ENCODE measurements around the gene SLC25A15. TPM values are rescaled to one million over a fixed set of nuclear protein-coding genes. Genes with fewer than 3 reads are reported as not detected.
"Not testable (repeated sequence)": the region's sequence is repeated elsewhere in the genome, so short reads cannot be mapped to it uniquely, and the experiment has no call there.

SLC25A15 gene
- total and polyA plus RNA-seq, 5 experiments from 2014 or later: 5.3 to 13.1 (median 11.4) TPM

DNA sequence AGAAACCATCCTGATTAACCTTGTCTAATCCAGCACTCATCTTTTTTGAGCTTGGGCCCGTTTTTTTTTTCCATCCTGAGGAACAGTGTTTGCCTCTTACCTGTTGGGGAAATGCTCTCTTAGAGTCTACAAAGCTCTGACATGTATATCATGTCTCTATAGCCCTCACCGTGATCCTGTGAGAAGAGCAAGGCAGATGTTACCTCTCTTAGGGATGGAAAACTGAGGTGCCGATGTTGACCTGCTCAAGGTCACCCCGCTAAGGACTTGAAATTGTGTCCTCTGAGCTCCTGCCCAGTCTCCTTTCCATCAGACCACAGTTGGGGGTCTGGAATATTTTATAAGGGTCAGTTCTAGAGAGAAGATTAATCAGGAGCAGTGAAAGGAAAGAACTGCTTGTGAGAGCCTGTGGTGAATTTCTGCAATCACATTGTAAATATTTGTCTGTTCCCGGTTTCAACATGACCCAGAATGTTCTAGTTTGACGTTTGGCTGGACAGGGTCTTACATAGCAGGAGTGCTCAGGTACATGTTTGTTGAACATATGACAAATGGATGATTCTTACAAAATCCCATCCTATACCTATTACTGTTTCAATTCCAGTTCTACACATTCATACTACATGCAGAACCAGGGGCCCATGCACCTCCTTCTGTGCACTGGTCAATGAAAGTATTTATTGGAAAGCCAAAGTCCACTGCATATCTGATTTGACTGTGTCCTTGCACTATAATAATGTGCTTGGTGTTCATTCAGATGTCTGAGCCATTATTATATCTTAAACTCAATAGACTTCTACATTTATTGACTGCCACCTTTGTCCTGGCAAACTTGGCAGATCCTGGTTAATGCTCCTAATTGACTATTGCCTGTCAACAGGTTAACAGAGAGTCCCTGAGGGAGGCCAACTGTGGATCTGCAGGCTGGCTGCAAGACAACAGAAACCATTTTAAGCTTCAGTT lies 12.1 kb downstream of the SLC25A15 start:
- H3K27ac Mint-ChIP-seq: peak overlapping the region in 3 of 10 donors; percentile 9 to 71 (median 47)
- no peak overlapping the region for H3K4me3 Mint-ChIP-seq
- H3K9me3 Mint-ChIP-seq: no peaks in the 10 kb centered on the region
- peaks cover 15 to 86% (median 25%) of the 10 kb centered on the region in 3 donors for H3K36me3 Mint-ChIP-seq
- peaks cover 4 to 18% (median 8%) of the 10 kb centered on the region in 4 donors for H3K4me1 Mint-ChIP-seq
- no peaks in the 10 kb centered on the region for H3K27me3 Mint-ChIP-seq
- ATAC-seq: no peak
- no peak for DNase-seq
- POLR2A ChIA-PET: no interaction called here

DNA sequence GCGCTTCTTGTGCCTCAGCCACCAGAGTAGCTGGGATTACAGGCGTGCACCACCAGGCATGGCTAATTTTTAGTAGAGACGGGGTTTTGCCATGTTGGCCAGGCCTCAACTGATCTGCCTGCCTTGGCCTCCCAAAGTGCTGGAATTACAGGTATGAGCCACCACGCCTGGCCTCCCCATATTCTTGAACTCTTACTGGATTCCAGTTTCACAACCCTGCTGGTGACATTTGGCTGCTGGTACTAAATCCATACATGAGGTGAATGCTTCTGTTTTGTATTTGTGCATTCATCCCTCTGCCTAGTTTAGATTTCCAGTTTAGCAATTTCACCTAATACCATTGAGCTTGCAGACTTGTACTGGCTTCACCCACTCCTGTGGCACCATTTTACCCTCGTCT lies 13.9 kb downstream of the SLC25A15 start:
- no peak overlapping the region for H3K4me3 Mint-ChIP-seq
- ATAC-seq (no peak), DNase-seq (no peak)
- H3K27ac Mint-ChIP-seq: no peak overlapping the region
- peaks cover 22 to 96% (median 34%) of the 10 kb centered on the region in 3 donors for H3K36me3 Mint-ChIP-seq
- H3K9me3 Mint-ChIP-seq: no peaks in the 10 kb centered on the region
- POLR2A ChIA-PET: no interaction called here
- H3K4me1 Mint-ChIP-seq: peaks cover 2 to 11% (median 6%) of the 10 kb centered on the region in 4 donors
- no peaks in the 10 kb centered on the region for H3K27me3 Mint-ChIP-seq

DNA sequence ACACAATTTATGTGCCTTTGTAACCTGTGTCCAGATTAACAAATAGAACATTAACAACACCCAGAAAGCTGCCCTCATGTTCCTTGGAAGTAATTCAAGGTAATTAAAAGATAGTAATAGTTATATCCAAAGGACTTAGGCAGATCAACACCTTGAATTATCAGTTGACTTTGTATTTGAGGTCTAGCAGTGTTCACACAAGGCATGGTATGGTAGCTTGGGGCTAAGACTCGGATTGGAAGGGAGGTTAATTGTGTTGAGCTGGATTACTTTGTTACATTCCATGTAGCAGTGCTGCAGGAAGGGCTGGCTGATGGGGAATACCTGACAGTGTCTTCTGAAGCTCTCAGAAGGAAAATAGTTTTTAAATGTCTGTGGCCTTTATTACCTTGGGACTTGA lies 16.8 kb downstream of the SLC25A15 start:
- Mint-ChIP-seq H3K27me3 (no peaks in the 10 kb centered on the region), H3K27ac (peak overlapping the region in 4 of 10 donors; percentile 0 to 55 (median 30)), H3K9me3 (no peaks in the 10 kb centered on the region), H3K4me1 (peaks cover 0 to 1% (median 0%) of the 10 kb centered on the region in 4 donors), H3K4me3 (no peak overlapping the region), H3K36me3 (peaks cover 17 to 92% (median 39%) of the 10 kb centered on the region in 3 donors)
- ATAC-seq (no peak), DNase-seq (no peak)
- POLR2A ChIA-PET: no interaction called here

DNA sequence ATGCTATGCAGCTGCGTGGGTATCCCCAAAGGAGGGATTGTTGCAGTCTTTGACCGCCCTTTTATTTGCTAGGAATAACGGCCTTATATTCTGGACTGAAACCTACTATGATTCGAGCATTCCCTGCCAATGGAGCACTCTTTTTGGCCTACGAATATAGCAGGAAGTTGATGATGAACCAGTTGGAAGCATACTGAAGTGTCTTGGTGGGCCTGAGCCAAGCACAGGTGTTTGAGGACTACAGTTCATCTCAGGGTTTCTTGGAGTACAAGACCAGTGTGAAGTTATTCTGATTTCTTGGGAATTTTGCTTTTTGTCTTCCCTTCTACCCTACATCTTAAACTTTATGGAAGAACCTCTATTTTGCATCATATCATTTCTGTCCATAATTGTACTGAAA lies 20.1 kb downstream of the SLC25A15 start:
- Mint-ChIP-seq H3K27ac (no peak overlapping the region), H3K4me3 (no peak overlapping the region), H3K36me3 (peaks cover 13 to 84% (median 40%) of the 10 kb centered on the region in 3 donors), H3K27me3 (no peaks in the 10 kb centered on the region), H3K4me1 (peaks cover 0 to 6% (median 0%) of the 10 kb centered on the region in 4 donors), H3K9me3 (peaks cover 0 to 4% (median 0%) of the 10 kb centered on the region in 9 donors)
- no peak for DNase-seq
- POLR2A ChIA-PET: interaction anchor here (0.7 kb wide), 1 partner anchor 11 kb away, joined by 7 read pairs; no protein-coding TSS in a partner anchor
- ATAC-seq: no peak

DNA sequence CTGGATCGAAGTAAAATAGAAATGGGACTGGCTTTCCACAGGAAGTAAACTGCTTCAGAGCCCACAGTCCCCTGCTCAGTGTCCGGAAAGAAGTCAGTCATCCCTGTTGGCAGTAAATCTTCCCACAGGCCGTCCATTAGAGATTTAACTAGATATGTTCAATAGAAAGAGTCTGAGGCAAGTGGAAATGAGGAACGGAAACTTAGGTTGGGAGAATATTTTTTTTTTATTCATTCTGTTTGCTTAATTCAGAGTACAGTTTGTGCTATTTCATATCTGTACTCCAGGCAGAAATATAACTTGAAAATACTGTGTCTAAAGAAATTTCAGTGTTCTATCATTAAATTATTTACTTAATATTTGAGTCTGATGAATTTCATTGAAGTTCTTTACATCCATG lies 22.7 kb downstream of the SLC25A15 start:
- Mint-ChIP-seq H3K4me1 (peaks cover 0 to 6% (median 0%) of the 10 kb centered on the region in 4 donors), H3K27me3 (no peaks in the 10 kb centered on the region), H3K9me3 (peaks cover 0 to 29% (median 15%) of the 10 kb centered on the region in 9 donors), H3K4me3 (no peak overlapping the region), H3K27ac (peak overlapping the region in 5 of 10 donors; percentile 16 to 64 (median 51)), H3K36me3 (peaks cover 20 to 77% (median 60%) of the 10 kb centered on the region in 3 donors)
- DNase-seq (no peak), ATAC-seq (no peak)
- POLR2A ChIA-PET: no interaction called here

DNA sequence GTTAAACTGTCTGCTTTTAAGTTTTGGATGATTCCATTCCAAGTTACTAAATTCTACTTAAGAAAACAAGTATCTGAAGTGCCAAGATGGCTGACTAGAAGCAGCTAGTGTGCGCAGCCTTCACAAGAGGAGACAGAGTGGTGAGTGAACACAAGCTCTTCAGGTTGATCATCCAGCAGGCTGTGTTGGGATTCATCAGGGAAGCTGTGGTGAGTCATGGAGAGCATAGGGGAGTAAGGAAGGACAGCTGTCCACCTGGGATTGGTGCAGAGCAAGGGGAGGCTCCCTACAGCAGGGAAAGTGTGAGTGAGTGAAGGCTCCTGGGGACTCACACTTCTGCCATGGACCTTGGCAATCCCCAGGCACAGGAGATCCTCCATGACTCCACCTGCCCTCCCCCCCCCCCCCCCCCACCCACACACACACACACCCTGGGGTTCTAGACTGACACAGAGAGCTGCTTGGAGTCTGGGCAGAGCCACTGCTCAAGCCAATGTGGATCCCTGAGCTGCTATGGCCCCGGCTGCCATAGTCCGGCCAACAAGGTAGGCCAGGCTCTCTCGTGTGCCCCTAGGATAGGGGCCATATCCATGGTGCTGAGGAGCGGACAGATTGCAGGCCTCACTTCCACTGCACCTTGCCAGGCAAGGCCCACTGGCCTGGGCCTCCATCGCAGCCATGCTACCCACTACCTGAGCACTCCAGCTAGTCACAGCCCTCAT lies 23.5 kb downstream of the SLC25A15 start:
- Mint-ChIP-seq H3K27ac (peak overlapping the region in 5 of 10 donors; percentile 1 to 66 (median 51)), H3K36me3 (peaks cover 19 to 73% (median 65%) of the 10 kb centered on the region in 3 donors), H3K9me3 (peaks cover 0 to 37% (median 15%) of the 10 kb centered on the region in 9 donors), H3K4me1 (peaks cover 0 to 6% (median 0%) of the 10 kb centered on the region in 4 donors), H3K4me3 (no peak overlapping the region), H3K27me3 (no peaks in the 10 kb centered on the region)
- ATAC-seq (no peak), DNase-seq (no peak)
- POLR2A ChIA-PET: no interaction called here

DNA sequence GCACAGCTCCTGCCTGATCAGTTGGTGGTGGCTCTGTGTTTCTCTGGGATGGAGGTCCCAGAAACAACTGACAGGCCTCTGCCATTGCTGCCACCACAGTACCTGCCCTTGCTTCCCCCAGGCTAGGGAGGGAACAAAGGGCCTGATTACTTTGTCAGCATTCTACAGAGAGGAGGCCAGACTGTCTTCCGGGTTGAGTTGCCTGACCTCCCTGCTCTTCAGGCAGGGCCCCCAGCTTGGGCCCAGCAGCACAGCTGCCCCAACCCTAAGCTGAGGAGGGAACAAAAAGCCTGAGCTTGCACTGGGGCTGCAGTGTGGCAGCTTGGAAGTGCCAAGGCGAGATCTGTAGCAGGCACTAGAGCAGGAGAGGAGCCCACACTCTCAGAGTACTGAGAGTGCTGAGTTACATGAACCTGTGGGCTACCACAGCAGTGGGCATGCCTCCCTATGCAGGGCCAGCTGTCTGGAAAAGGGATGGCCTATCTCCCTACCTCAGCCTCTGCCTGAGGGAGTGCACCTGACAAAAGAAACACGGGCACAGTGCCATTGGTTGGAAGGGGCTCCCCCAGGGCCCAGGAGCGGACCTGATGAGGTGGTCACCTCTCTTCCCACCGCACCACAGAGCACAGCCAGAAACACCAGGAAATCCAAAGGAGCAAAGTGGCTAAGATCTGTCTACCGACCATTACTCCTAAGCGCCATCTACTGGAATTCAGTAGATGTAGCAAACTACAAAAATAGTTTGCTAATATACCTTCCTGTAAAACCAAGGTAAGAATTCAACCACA lies 24.4 kb downstream of the SLC25A15 start:
- Mint-ChIP-seq H3K27ac (peak overlapping the region in 1 of 10 donors; percentile 57), H3K4me3 (no peak overlapping the region), H3K36me3 (peaks cover 19 to 68% (median 61%) of the 10 kb centered on the region in 3 donors), H3K27me3 (no peaks in the 10 kb centered on the region), H3K9me3 (peaks cover 0 to 38% (median 15%) of the 10 kb centered on the region in 9 donors), H3K4me1 (peaks cover 0 to 6% (median 0%) of the 10 kb centered on the region in 4 donors)
- POLR2A ChIA-PET: no interaction called here
- DNase-seq (peak in 2 of 10 donors; percentile 15 to 22), ATAC-seq (no peak)

DNA sequence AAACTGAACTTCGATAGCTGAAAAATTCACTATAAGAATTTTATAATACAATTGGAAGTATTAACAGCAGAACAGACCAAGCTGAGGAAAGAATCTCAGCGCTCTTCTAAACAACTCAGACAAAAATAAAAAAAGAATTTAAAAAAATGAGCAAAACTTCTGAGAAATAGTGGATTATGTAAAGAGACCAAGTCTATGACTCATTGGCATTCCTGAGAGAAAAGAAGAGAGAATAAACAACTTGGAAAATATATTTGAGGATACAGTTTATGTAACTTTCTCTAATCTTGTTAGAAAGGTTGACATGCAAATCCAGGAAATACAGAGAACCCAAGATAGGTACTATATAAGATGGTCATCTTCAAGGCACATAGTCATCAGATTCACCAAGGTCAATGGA lies 25.4 kb downstream of the SLC25A15 start:
- Mint-ChIP-seq H3K27ac (no peak overlapping the region), H3K9me3 (peaks cover 0 to 38% (median 15%) of the 10 kb centered on the region in 9 donors), H3K4me3 (no peak overlapping the region), H3K27me3 (no peaks in the 10 kb centered on the region), H3K36me3 (peaks cover 21 to 62% (median 62%) of the 10 kb centered on the region in 3 donors), H3K4me1 (peaks cover 0 to 6% (median under 1%) of the 10 kb centered on the region in 4 donors)
- DNase-seq: no peak
- no peak for ATAC-seq
- POLR2A ChIA-PET: no interaction called here

DNA sequence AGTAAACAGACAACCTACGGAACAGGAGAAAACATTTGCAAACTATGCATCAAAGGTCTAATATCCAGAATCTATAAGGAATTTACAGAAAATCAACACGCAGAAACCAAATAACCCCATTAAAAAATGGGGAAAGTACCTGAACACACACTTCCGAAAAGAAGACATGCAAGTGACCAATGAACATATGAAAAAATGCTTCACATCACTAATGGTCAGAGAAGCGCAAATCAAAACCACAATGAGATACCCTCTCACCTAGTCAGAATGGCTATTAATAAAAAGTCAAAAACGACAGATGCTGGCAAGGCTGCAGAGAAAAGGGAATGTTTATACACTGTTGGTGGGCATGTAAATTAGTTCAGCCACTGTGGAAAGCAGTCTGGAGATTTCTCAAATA lies 29.5 kb downstream of the SLC25A15 start:
- ATAC-seq: no peak
- H3K9me3 Mint-ChIP-seq: peaks cover 0 to 38% (median 15%) of the 10 kb centered on the region in 9 donors
- no peaks in the 10 kb centered on the region for H3K27me3 Mint-ChIP-seq
- H3K27ac Mint-ChIP-seq: no peak overlapping the region
- H3K4me1 Mint-ChIP-seq: peaks cover 0 to 6% (median 0%) of the 10 kb centered on the region in 4 donors
- H3K4me3 Mint-ChIP-seq: no peak overlapping the region
- H3K36me3 Mint-ChIP-seq: peaks cover 21 to 46% (median 43%) of the 10 kb centered on the region in 3 donors
- POLR2A ChIA-PET: interaction anchor here (0.6 kb wide), 1 partner anchor 94 kb away, joined by 3 read pairs; no protein-coding TSS in a partner anchor
- no peak for DNase-seq

DNA sequence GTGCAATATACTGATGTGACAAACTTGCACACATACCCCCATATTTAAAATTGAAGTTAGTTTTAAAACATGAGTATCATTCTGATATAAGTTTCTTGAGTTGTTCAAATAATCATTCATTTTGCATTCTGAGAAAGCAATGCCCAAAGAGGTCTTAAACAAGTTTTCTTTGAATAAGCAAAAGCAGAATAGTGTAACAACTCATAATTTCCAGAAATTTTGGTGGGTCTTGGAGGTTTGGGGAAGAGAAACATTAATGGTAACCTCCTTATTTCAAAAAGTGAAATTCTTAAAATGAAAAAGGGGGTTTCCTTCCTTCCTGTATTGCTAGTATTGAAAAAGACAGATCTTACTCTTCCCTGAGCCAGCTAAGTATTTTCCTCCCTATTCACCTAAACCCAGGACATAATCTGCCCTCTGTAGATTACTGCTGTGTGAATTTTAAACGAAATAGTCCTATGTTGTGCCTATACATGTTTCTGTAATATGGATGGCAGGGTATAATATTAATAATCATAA lies 30.4 kb downstream of the SLC25A15 start:
- DNase-seq: no peak
- Mint-ChIP-seq H3K27ac (peak overlapping the region in 2 of 10 donors; percentile 8 to 9), H3K9me3 (peaks cover 0 to 30% (median 14%) of the 10 kb centered on the region in 9 donors), H3K4me1 (peaks cover 0 to 6% (median 0%) of the 10 kb centered on the region in 4 donors), H3K27me3 (no peaks in the 10 kb centered on the region), H3K36me3 (peaks cover 20 to 39% (median 34%) of the 10 kb centered on the region in 3 donors), H3K4me3 (no peak overlapping the region)
- POLR2A ChIA-PET: interaction anchor here (0.6 kb wide), 1 partner anchor 93 kb away, joined by 3 read pairs; no protein-coding TSS in a partner anchor
- ATAC-seq: no peak

DNA sequence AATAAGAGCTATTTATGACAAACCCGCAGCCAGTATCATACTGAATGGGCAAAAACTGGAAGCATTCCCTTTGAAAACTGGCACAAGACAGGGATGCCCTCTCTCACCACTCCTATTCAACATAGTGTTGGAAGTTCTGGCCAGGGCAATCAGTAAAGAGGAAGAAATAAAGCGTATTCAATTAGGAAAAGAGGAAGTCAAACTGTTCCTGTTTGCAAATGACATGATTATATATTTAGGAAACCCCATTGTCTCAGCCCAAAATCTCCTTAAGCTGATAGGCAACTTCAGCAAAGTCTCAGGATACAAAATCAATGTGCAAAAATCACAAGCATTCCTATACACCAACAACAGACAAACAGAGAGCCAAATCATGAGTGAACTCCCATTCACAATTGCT lies 50.3 kb downstream of the SLC25A15 start:
- H3K9me3 Mint-ChIP-seq: peaks cover 0 to 14% (median 0%) of the 10 kb centered on the region in 9 donors
- not testable (repeated sequence) for H3K27me3 Mint-ChIP-seq, H3K27ac Mint-ChIP-seq, H3K4me1 Mint-ChIP-seq, DNase-seq, ATAC-seq, H3K4me3 Mint-ChIP-seq
- POLR2A ChIA-PET: interaction anchor here (0.6 kb wide), 1 partner anchor 201 kb away, joined by 3 read pairs; no protein-coding TSS in a partner anchor
- peaks cover 5 to 54% (median 52%) of the 10 kb centered on the region in 3 donors for H3K36me3 Mint-ChIP-seq
